GM12878 (cell line): Measurements from ENCODE around the gene ASTN1. TPM values are rescaled to one million over a fixed set of nuclear protein-coding genes. Genes with fewer than 3 reads are reported as not detected.

Experiments
- ATAC-seq: fragments of 200-7000 bp; cut with Tn5 transposase; 3 replicates; pipeline ENCODE4 v1.9.1; 2020; ENCODE audit warnings: mild to moderate bottlenecking, moderate library complexity
- BruUV-seq: library from RNA; stranded (reverse); fragments of 400-500 nt; replicated peaks from 2 replicates; lab custom pipeline; 2021; lab: Mats Ljungman, UMichigan
- CTCF ChIA-PET: fragments of 300-600 bp; sonication (Branson Sonifier 250); formaldehyde crosslinking; extraction: SDS; loops from one replicate; lab custom pipeline; 2021; ENCODE audit warnings: inconsistent platforms; lab: Yijun Ruan, JAX
- POLR2A ChIA-PET: fragments of 350-600 bp; formaldehyde crosslinking; extraction: SDS; loops from one replicate; lab custom pipeline; 2021; ENCODE audit warnings: inconsistent platforms; lab: Charles Lee
- RAD21 ChIA-PET: fragments of 300-600 bp; sonication (Branson Sonifier 250); formaldehyde crosslinking; loops from one replicate; lab custom pipeline; 2023; ENCODE audit warnings: antibody characterized with exemption; ENCODE audit not compliant: unreplicated experiment; lab: Charles Lee
- SMC1A ChIA-PET: fragments of 300-600 bp; sonication (Branson Sonifier 250); formaldehyde crosslinking; loops from one replicate; lab custom pipeline; 2023; ENCODE audit not compliant: unreplicated experiment, uncharacterized antibody; lab: Charles Lee
- DNase-seq: peaks from one replicate; pipeline ENCODE4 v3.0.0-alpha.2; 2011; ENCODE audit warnings: low read depth, low spot score
- FAIRE-seq: peaks from 3 replicates; lab custom pipeline; 2011; peaks lifted over from hg19 to GRCh38; lab: Jason Lieb, UNC
- H2AFZ ChIP-seq: 2 replicates; pipeline ENCODE4 v1.6.0; 2011; ENCODE audit warnings: low read depth, low read length, control low read depth; ENCODE audit not compliant: control insufficient read depth
- H3K27ac ChIP-seq: 2 replicates; pipeline ENCODE4 v1.5.1; 2011; ENCODE audit warnings: control low read depth; ENCODE audit not compliant: control insufficient read depth, insufficient read depth
- H3K27me3 ChIP-seq, 2 experiments: replicated peaks in 1 of 2; 2 replicates each; pipeline versions ENCODE4 v1.6.0 to v1.6.1; 2011; ENCODE audit warnings: low read length in 1 of 2; ENCODE audit not compliant: control insufficient read depth in 2 of 2, insufficient read depth in 2 of 2
- H3K36me3 ChIP-seq, 2 experiments: 2 replicates each; pipeline ENCODE4 v1.5.1; 2011; ENCODE audit warnings: low read length in 1 of 2; ENCODE audit not compliant: control insufficient read depth in 2 of 2, insufficient read depth in 2 of 2
- H3K4me1 ChIP-seq: 2 replicates; pipeline ENCODE4 v1.6.1; 2011; ENCODE audit warnings: mild to moderate bottlenecking, low read length, moderate library complexity, mixed read lengths; ENCODE audit not compliant: control insufficient read depth, insufficient read depth
- H3K4me2 ChIP-seq: 2 replicates; pipeline ENCODE4 v1.6.0; 2011; ENCODE audit warnings: control low read depth; ENCODE audit not compliant: control insufficient read depth, insufficient read depth
- H3K4me3 ChIP-seq: fragments of 200-600 bp; sonication (generic); 2 replicates; pipeline ENCODE4 v1.5.1; 2016
- H3K79me2 ChIP-seq: 2 replicates; pipeline ENCODE4 v1.6.0; 2011; ENCODE audit warnings: low read length; ENCODE audit not compliant: control insufficient read depth, insufficient read depth
- H3K9ac ChIP-seq: 2 replicates; pipeline ENCODE4 v1.8.0; 2011; ENCODE audit warnings: low read length, control low read depth, mixed read lengths; ENCODE audit not compliant: control insufficient read depth, insufficient read depth
- H3K9me3 ChIP-seq: replicated peaks from 3 replicates; pipeline ENCODE4 v1.5.1; 2011; ENCODE audit warnings: mild to moderate bottlenecking, low read length; ENCODE audit not compliant: control insufficient read depth, insufficient read depth
- H4K20me1 ChIP-seq: 2 replicates; pipeline ENCODE4 v1.6.0; 2011; ENCODE audit not compliant: control insufficient read depth, insufficient read depth
- ASH2L ChIP-seq: fragments of 300-600, 200-600 bp; sonication (generic); IDR thresholded peaks from 2 replicates; pipeline ENCODE4 v1.6.1; 2017; ENCODE audit warnings: low read depth, mild to moderate bottlenecking, borderline replicate concordance
- CHD2 ChIP-seq: IDR thresholded peaks from 2 replicates; pipeline ENCODE4 v1.6.1; 2011; ENCODE audit warnings: low read depth, low read length, improper control_type of control experiment, borderline replicate concordance
- CHD4 ChIP-seq: fragments of 200-600 bp; sonication (generic); IDR thresholded peaks from 2 replicates; pipeline ENCODE4 v1.6.1; 2016; ENCODE audit warnings: mild to moderate bottlenecking
- FOS ChIP-seq: IDR thresholded peaks from 3 replicates; pipeline ENCODE4 v1.6.1; 2011; ENCODE audit warnings: borderline replicate concordance; ENCODE audit not compliant: insufficient read length; ENCODE audit errors: extremely low read depth
- HCFC1 ChIP-seq: fragments of 150-350 bp; IDR thresholded peaks from 2 replicates; pipeline ENCODE4 v1.6.1; 2014; ENCODE audit warnings: low read length
- HSF1 ChIP-seq: fragments of 150-350 bp; IDR thresholded peaks from 2 replicates; pipeline ENCODE4 v1.6.1; 2014; ENCODE audit warnings: mild to moderate bottlenecking, low read depth, low read length
- KAT2A ChIP-seq: conservative IDR thresholded peaks from 2 replicates; pipeline ENCODE4 v1.6.1; 2011; ENCODE audit warnings: low read depth, low read length; ENCODE audit not compliant: control insufficient read depth
- MEF2B ChIP-seq: fragments of 450-650 bp; IDR thresholded peaks from 2 replicates; pipeline ENCODE4 v1.6.1; 2018; ENCODE audit warnings: mild to moderate bottlenecking, moderate library complexity; ENCODE audit not compliant: partially characterized antibody, poor library complexity, severe bottlenecking
- MYB ChIP-seq: fragments of 150-350 bp; IDR thresholded peaks from 2 replicates; pipeline ENCODE4 v1.6.1; 2014; ENCODE audit warnings: mild to moderate bottlenecking, low read depth, low read length, borderline replicate concordance
- MYC ChIP-seq: IDR thresholded peaks from 2 replicates; pipeline ENCODE4 v1.6.1; 2011; ENCODE audit warnings: mild to moderate bottlenecking, low read length, moderate library complexity, inconsistent platforms; ENCODE audit not compliant: insufficient read depth, insufficient replicate concordance, insufficient read length, severe bottlenecking
- NKRF ChIP-seq: fragments of 450-650 bp; conservative IDR thresholded peaks from 2 replicates; pipeline ENCODE4 v1.6.1; 2017; ENCODE audit warnings: mild to moderate bottlenecking, moderate library complexity
- PAX5 ChIP-seq: IDR thresholded peaks from 2 replicates; pipeline ENCODE4 v1.6.1; 2011; ENCODE audit warnings: low read depth, low read length, borderline replicate concordance
- POU2F2 ChIP-seq: IDR thresholded peaks from 3 replicates; pipeline ENCODE4 v1.6.1; 2011; ENCODE audit warnings: low read depth, mild to moderate bottlenecking, low read length, borderline replicate concordance
- WRNIP1 ChIP-seq: IDR thresholded peaks from 2 replicates; pipeline ENCODE4 v1.6.1; 2011; ENCODE audit warnings: low read depth, low read length, improper control_type of control experiment, borderline replicate concordance
- ZNF217 ChIP-seq: fragments of 450-650 bp; IDR thresholded peaks from 2 replicates; pipeline ENCODE4 v1.6.1; 2017; ENCODE audit warnings: antibody characterized with exemption, mild to moderate bottlenecking
- WGBS: methylation state at CpG from one replicate; pipeline ENCODE4 v1.1.6; 2016; ENCODE audit warnings: low lambda C conversion rate; ENCODE audit not compliant: insufficient replicate concordance, insufficient coverage; ENCODE audit errors: missing lambda C conversion rate; 5-methylcytosine and 5-hydroxymethylcytosine counted together
- in situ Hi-C: fragments of 300-500 bp; cut with MboI; formaldehyde crosslinking; loops from 9 replicates; pipeline ENCODE4 v1.14.3; 2018; ENCODE audit warnings: mixed read lengths
- intact Hi-C: fragments of 100-400 bp; cut with micrococcal nuclease; formaldehyde crosslinking; loops from one replicate; pipeline ENCODE4 v1.14.2; 2022; ENCODE audit not compliant: unreplicated experiment
- polyA plus RNA-seq, 11 experiments: library from polyadenylated mRNA; depleted of rRNA in 4 of 11; unstranded in 6 of 11; stranded (reverse) in 5 of 11; fragments of >200 nt; fragmentation: Nextera tagmentation in 4 of 11; fragmentation: Illumina TruSeq in 1 of 11; extraction: Ambion mirVana in 4 of 11; extraction: Trizol in 1 of 11; gene quantifications; 1 replicate in 1 of 11; 2 replicates in 10 of 11; pipeline versions ENCODE4 v1.2.1 to v1.2.3, GENCODE V29; 2011 to 2016; ENCODE audit warnings: inconsistent platforms in 2 of 11, missing spikeins in 2 of 11, low read depth in 1 of 11
- total RNA-seq, 4 experiments: library from RNA; depleted of rRNA in 3 of 4; stranded (reverse); fragments of >200 nt in 3 of 4; fragmentation: Illumina TruSeq in 1 of 4; extraction: Trizol in 1 of 4; gene quantifications; 2 replicates each; pipeline versions ENCODE4 v1.2.1 to v1.2.3, GENCODE V29; 2013 to 2021

ASTN1 gene
- total and polyA plus RNA-seq, 10 of the 15 experiments (the other 5 are each of a cell fraction or from before 2014, with no cell fraction given): 0.04 TPM; not detected in 9

- ChIA-PET CTCF (no interaction called here), RAD21 (no interaction called here), SMC1A (no interaction called here), POLR2A (no interaction called here)
- no peaks in the 10 kb centered on the region for H3K9me3 ChIP-seq
- intact Hi-C loops (no loop called here), in situ Hi-C loops (no loop called here)
- DNase-seq (no peak), ATAC-seq (no peak), FAIRE-seq (no peak)
- no peak overlapping the region for H2AFZ ChIP-seq
- no peak overlapping the region for H3K4me2 ChIP-seq
- no peak overlapping the region for H3K27ac ChIP-seq
- no peak for TF ChIP-seq WRNIP1
- no peak for TF ChIP-seq KAT2A
- TF ChIP-seq FOS: no peak
- no peak for TF ChIP-seq NKRF
- TF ChIP-seq CHD2: no peak
- TF ChIP-seq PAX5: no peak
- no peak for TF ChIP-seq MYB
- no peak for TF ChIP-seq HSF1
- TF ChIP-seq MYC: no peak
- no peak for TF ChIP-seq ZNF217
- TF ChIP-seq CHD4: no peak
- TF ChIP-seq HCFC1: no peak
- no peak for TF ChIP-seq MEF2B
- TF ChIP-seq POU2F2: no peak
- TF ChIP-seq ASH2L: no peak
- H3K4me3 ChIP-seq: no peak overlapping the region
- H3K9ac ChIP-seq: no peak overlapping the region
- BruUV-seq: no TSS peak
- H3K79me2 ChIP-seq: no peaks in the 10 kb centered on the region
- no peaks in the 10 kb centered on the region for H3K4me1 ChIP-seq
- H4K20me1 ChIP-seq: no peaks in the 10 kb centered on the region
- no peaks in the 10 kb centered on the region for H3K36me3 ChIP-seq
- H3K27me3 ChIP-seq: no peaks in the 10 kb centered on the region; a peak in 1 of 4 replicates
- WGBS: 29% methylated on average over 4 of the region's 4 CpGs
Observed at GRCh38 chr1:177024623-177025022, 139.9 kb downstream of the ASTN1 start.
